SIG-M5 (cell line): Measurements from ENCODE around the gene DLL3.

Experiments
- DNase-seq: peaks from one replicate; lab custom pipeline; 2025; lab: John Stamatoyannopoulos, UW

DLL3 gene

DNA sequence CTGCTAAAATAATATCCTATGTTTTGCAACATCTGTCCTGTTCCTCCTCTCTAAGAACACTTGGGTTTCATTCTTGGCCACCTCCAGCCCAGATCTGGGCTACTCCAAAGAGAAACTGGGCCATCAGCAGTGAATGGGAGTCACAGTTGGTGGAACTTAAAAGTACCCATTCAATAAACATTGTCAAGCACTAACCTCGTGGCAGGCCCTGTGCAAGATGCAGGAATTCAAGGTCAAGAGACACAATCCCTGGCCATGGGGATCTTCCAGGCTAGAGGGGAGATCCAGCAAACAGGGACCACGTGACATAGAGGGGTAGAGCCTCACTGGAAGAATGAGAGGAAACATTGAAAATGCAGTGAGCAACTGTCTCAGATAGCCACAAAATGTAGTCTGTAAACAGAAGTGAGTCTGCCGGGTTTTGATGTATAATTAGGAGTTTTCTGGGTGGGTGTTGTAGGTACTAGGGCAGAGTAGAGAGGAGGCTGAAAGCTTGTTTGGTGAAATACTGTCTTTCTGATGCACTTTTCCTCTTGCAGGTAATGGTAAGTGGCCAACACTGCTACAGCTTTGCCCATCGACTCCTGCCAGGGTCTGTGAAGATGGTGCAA is 56.1 kb downstream of the DLL3 start:
- no peak for DNase-seq

DNA sequence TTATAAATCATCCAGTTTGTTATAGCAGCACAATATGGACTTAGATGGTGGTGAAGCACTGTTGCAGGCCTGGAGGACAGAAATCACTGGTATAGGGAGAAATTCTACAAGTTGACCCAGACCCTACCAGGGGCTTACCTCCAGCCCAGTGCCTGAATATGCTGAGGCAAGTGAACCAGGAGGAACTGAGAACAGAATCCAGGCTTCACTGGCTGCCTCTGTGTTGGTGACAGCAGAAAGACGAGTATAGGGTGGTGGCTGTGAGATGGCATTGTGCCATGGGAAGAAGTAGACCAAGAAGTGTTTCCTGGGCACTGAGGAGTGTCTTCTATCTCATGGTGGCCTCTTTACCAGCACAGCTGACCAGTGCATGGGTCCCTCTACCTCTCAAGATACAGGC is 57.1 kb downstream of the DLL3 start:
- DNase-seq = no peak
